Endothelial cell of umbilical vein (primary cell): ENCODE measurements around the gene TAF3. TPM values are rescaled to one million over a fixed set of nuclear protein-coding genes. Genes with fewer than 3 reads are reported as not detected.

Source experiments
- BruUV-seq: library from RNA; stranded (reverse); fragments of 400-500 nt; replicated peaks from 2 replicates; lab custom pipeline; 2021; lab: Mats Ljungman, UMichigan
- CTCF ChIA-PET: fragments of 300-600, 350-600 bp; sonication (Branson Sonifier 250); formaldehyde crosslinking; loops from one replicate; lab custom pipeline; 2021; ENCODE audit warnings: antibody characterized with exemption, inconsistent platforms; lab: Charles Lee
- POLR2A ChIA-PET: fragments of 300-600, 350-600 bp; sonication (Branson Sonifier 250); formaldehyde crosslinking; loops from one replicate; lab custom pipeline; 2021; ENCODE audit warnings: antibody characterized with exemption, inconsistent platforms; lab: Charles Lee
- DNase-seq: peaks from one replicate; pipeline ENCODE4 v3.0.0-alpha.2; 2011; ENCODE audit warnings: low read depth, low spot score
- FAIRE-seq: peaks from 2 replicates; lab custom pipeline; 2011; peaks lifted over from hg19 to GRCh38; lab: Jason Lieb, UNC
- H2AFZ ChIP-seq: 2 replicates; pipeline ENCODE4 v1.6.0; 2012; ENCODE audit warnings: low read depth, low read length, control low read depth, inconsistent platforms
- H3K27ac ChIP-seq: 2 replicates; pipeline ENCODE4 v1.5.1; 2011; ENCODE audit warnings: low read depth, mild to moderate bottlenecking, control low read depth, low read length, moderate library complexity; ENCODE audit not compliant: insufficient read depth
- H3K27me3 ChIP-seq, 2 experiments: 2 replicates each; pipeline versions ENCODE4 v1.6.0 to v1.6.1; 2011; ENCODE audit warnings: low read length in 2 of 2, mixed read lengths in 1 of 2; ENCODE audit not compliant: control insufficient read depth in 2 of 2, insufficient read depth in 2 of 2
- H3K36me3 ChIP-seq, 2 experiments: 2 replicates in 1 of 2; 3 replicates in 1 of 2; pipeline ENCODE4 v1.5.1; 2011; ENCODE audit warnings: low read length in 2 of 2, mild to moderate bottlenecking in 1 of 2, moderate library complexity in 1 of 2; ENCODE audit not compliant: control insufficient read depth in 2 of 2, insufficient read depth in 2 of 2; ENCODE audit errors: extremely low read depth in 1 of 2
- H3K4me1 ChIP-seq: 3 replicates; pipeline ENCODE4 v1.5.1; 2011; ENCODE audit warnings: mild to moderate bottlenecking, low read length; ENCODE audit not compliant: control insufficient read depth, insufficient read depth; ENCODE audit errors: extremely low read depth
- H3K4me2 ChIP-seq: 2 replicates; pipeline ENCODE4 v1.6.1; 2011; ENCODE audit warnings: low read length, control low read depth, mixed read lengths; ENCODE audit not compliant: insufficient read depth
- H3K4me3 ChIP-seq, 3 experiments: fragments of 200-600 bp in 1 of 3; sonication (generic), shearing (Covaris generic) in 1 of 3; replicated peaks in 1 of 3; 2 replicates each; pipeline ENCODE4 v1.5.1; 2011 to 2016; ENCODE audit warnings: control low read depth in 3 of 3, low read length in 3 of 3, mild to moderate bottlenecking in 2 of 3, inconsistent platforms in 1 of 3, low read depth in 1 of 3, moderate library complexity in 1 of 3; ENCODE audit not compliant: insufficient read depth in 1 of 3
- H3K79me2 ChIP-seq: 2 replicates; pipeline ENCODE4 v1.6.0; 2012; ENCODE audit warnings: low read length, inconsistent platforms; ENCODE audit not compliant: control insufficient read depth, insufficient read depth
- H3K9ac ChIP-seq: replicated peaks from 2 replicates; pipeline ENCODE3; 2011; ENCODE audit warnings: low read length, control low read depth; ENCODE audit not compliant: insufficient read depth; ENCODE audit errors: extremely low read depth
- H3K9me1 ChIP-seq: replicated peaks from 3 replicates; pipeline ENCODE4 v1.6.0; 2011; ENCODE audit warnings: mild to moderate bottlenecking, low read length; ENCODE audit not compliant: control insufficient read depth, insufficient read depth; ENCODE audit errors: extremely low read depth
- H3K9me3 ChIP-seq: replicated peaks from 2 replicates; pipeline ENCODE4 v1.5.1; 2012; ENCODE audit warnings: low read length, inconsistent platforms; ENCODE audit not compliant: control insufficient read depth, insufficient read depth
- H4K20me1 ChIP-seq: replicated peaks from 2 replicates; pipeline ENCODE3; 2011; ENCODE audit warnings: mild to moderate bottlenecking, low read length; ENCODE audit not compliant: control insufficient read depth, insufficient read depth; ENCODE audit errors: extremely low read depth
- CTCF ChIP-seq, 2 donors: IDR thresholded peaks; 1 replicate in 1 of 2; 2 replicates in 1 of 2; pipeline ENCODE4 v1.5.1; 2011; ENCODE audit warnings: low read length in 2 of 2, mild to moderate bottlenecking in 2 of 2, moderate library complexity in 2 of 2, control low read depth in 1 of 2, inconsistent platforms in 1 of 2, low read depth in 1 of 2; ENCODE audit not compliant: insufficient read depth in 1 of 2; ENCODE audit errors: extremely low read depth in 1 of 2
- EZH2 ChIP-seq: IDR thresholded peaks from 2 replicates; pipeline ENCODE4 v1.6.1; 2012; ENCODE audit warnings: borderline replicate concordance, low read depth, mild to moderate bottlenecking, moderate library complexity, low read length, inconsistent platforms; ENCODE audit not compliant: severe bottlenecking
- FOS ChIP-seq: IDR thresholded peaks from 2 replicates; pipeline ENCODE4 v1.6.1; 2011; ENCODE audit warnings: mild to moderate bottlenecking, low read length, moderate library complexity, borderline replicate concordance; ENCODE audit not compliant: insufficient read depth
- GATA2 ChIP-seq: IDR thresholded peaks from 2 replicates; pipeline ENCODE4 v1.7.0; 2011; ENCODE audit warnings: low read depth, mild to moderate bottlenecking, moderate library complexity, mixed read lengths, low read length; ENCODE audit not compliant: insufficient read length, insufficient read depth
- JUN ChIP-seq: IDR thresholded peaks from 2 replicates; pipeline ENCODE4 v1.6.1; 2011; ENCODE audit warnings: borderline replicate concordance, low read depth; ENCODE audit not compliant: insufficient read length, insufficient read depth
- MYC ChIP-seq: IDR thresholded peaks from one replicate; pipeline ENCODE4 v1.6.1; 2011; ENCODE audit warnings: mild to moderate bottlenecking, low read depth, low read length
- POLR2A ChIP-seq: IDR thresholded peaks from 2 replicates; pipeline ENCODE4 v1.6.1; 2012; ENCODE audit warnings: low read depth, mild to moderate bottlenecking, control low read depth, low read length
- POLR2AphosphoS5 ChIP-seq: IDR thresholded peaks from 2 replicates; pipeline ENCODE4 v1.6.1; 2012; ENCODE audit warnings: low read depth, mild to moderate bottlenecking, control low read depth, low read length, moderate library complexity; ENCODE audit not compliant: insufficient read depth
- dilution Hi-C: fragments of 300-500 bp; cut with MboI; formaldehyde crosslinking; loops from one replicate; pipeline ENCODE4 v1.15.0; 2019; ENCODE audit warnings: low sequenced_read_pairs; ENCODE audit not compliant: extremely low pct_ligation_motif_present
- intact Hi-C: fragments of 100-400 bp; cut with micrococcal nuclease; formaldehyde crosslinking; loops from one replicate; pipeline ENCODE4 v1.10.0; 2022
- polyA plus RNA-seq, 4 experiments: library from polyadenylated mRNA; depleted of rRNA in 3 of 4; stranded (reverse) in 3 of 4; unstranded in 1 of 4; fragments of >200 nt; gene quantifications; 2 replicates each; pipeline versions ENCODE4 v1.2.1 to v1.2.3, GENCODE V29; 2011 to 2012; ENCODE audit warnings: missing spikeins in 1 of 4
- total RNA-seq: library from RNA; stranded (reverse); gene quantifications from 2 replicates; pipeline ENCODE4 v1.2.3, GENCODE V29; 2021
- TF ChIP-seq, protein P1 (sequence below): IDR thresholded peaks from 2 replicates; pipeline ENCODE4 v1.6.1; 2011; ENCODE audit not compliant: insufficient read depth, insufficient read length

TAF3 gene
- total and polyA plus RNA-seq, 2 donors (not counting 3 experiments of a cell fraction or from before 2014, with no cell fraction given), result 2.4 to 10.5 TPM

GRCh38 chr10:7853226-7853842 is 35.0 kb downstream of the TAF3 start:
- Histone ChIP-seq H3K36me3 (no peaks in the 10 kb centered on the region), H3K4me3 (no peak overlapping the region), H3K79me2 (peaks cover 2% of the 10 kb centered on the region), H3K9me3 (no peaks in the 10 kb centered on the region), H3K27me3 (no peaks in the 10 kb centered on the region), H2AFZ (no peak overlapping the region), H3K9me1 (no peaks in the 10 kb centered on the region), H4K20me1 (no peaks in the 10 kb centered on the region), H3K4me2 (no peak overlapping the region), H3K4me1 (no peaks in the 10 kb centered on the region), H3K27ac (no peak overlapping the region), H3K9ac (no peak overlapping the region)
- no TSS peak for BruUV-seq
- ChIA-PET CTCF (no interaction called here), POLR2A (no interaction called here)
- dilution Hi-C loops, result no loop called here
- FAIRE-seq, result no peak
- intact Hi-C loops, result no loop called here
- DNase-seq, result no peak
- TF ChIP-seq, protein P1, sequence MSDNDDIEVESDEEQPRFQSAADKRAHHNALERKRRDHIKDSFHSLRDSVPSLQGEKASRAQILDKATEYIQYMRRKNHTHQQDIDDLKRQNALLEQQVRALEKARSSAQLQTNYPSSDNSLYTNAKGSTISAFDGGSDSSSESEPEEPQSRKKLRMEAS, result no peak
- TF ChIP-seq POLR2A (no peak), EZH2 (no peak), GATA2 (no peak), MYC (no peak), POLR2AphosphoS5 (no peak), CTCF (IDR thresholded peaks at IDR 0.05; ENCODE audit: extremely low read depth in 1 of 2, insufficient read depth in 1 of 2, low read depth in 1 of 2, low read length in 2 of 2) (no peak), JUN (no peak), FOS (no peak)
